Fibroblast of lung (primary cell): ENCODE measurements around the gene NCOA5.

Source experiments
- CTCF ChIP-seq, 2 donors: IDR thresholded peaks in 1 of 2; conservative IDR thresholded peaks in 1 of 2; 1 replicate in 1 of 2; 2 replicates in 1 of 2; pipeline ENCODE4 v1.5.1; 2011 to 2012; ENCODE audit warnings: low read length in 2 of 2, control low read depth in 1 of 2, inconsistent platforms in 1 of 2, low read depth in 1 of 2, mild to moderate bottlenecking in 1 of 2
- EZH2 ChIP-seq: IDR thresholded peaks from 2 replicates; pipeline ENCODE4 v1.5.1; 2012; ENCODE audit warnings: low read length, control low read depth, mild to moderate bottlenecking; ENCODE audit errors: missing control alignments

DNA sequence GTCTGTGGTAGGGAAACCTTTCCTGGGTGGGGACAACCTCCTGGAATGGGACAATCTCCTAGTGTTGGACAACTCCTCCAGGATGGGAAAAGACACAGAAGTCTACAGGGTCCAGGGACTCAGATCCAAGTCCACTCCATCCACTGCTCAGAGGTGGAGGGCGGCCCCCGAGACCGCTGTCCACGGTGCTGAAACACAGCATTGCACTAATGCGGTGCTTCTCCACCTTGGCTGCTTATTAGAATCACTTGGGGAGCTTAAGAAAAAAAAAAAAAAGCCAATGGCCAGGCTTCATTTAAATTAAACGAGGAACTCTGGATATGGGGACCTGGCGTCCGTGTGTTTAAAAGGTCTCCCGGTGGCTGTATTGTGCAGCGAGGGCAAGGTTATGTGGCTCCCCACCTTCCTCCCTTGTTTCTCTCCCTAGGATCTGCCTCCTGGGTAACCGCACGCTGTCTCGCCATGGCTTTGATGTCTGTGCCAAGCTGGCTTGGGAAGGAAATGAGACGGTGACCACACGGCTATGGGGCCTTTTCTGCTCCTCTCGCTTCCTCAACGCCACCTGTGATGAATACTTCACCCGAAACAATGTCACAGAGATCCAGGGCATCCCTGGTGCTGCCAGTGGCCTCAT, 48.7 kb downstream of the NCOA5 start:
- no peak for TF ChIP-seq EZH2
- no peak for TF ChIP-seq CTCF (conservative IDR thresholded peaks at IDR 0.05 in 1 of 2, IDR thresholded peaks at IDR 0.05 in 1 of 2; ENCODE audit: low read depth in 1 of 2, low read length in 2 of 2)
